ENCODE measurements around the gene SASH1.

SASH1 gene

GRCh38 chr6:148448369-148449012 is 105.9 kb downstream of the SASH1 start:
- no peaks in the 10 kb centered on the region for H3K9me3 Mint-ChIP-seq
- H3K27ac Mint-ChIP-seq: peak overlapping the region; percentile 61
- H3K36me3 Mint-ChIP-seq (ENCODE audit: low read depth): peaks cover 3% of the 10 kb centered on the region
- H3K4me1 Mint-ChIP-seq (ENCODE audit: low read depth): peaks cover 20% of the 10 kb centered on the region
- intact Hi-C loops (cut with micrococcal nuclease): no loop called here
- peak overlapping the region; percentile 0 for H3K4me3 Mint-ChIP-seq
- peaks cover 4% of the 10 kb centered on the region for H3K27me3 Mint-ChIP-seq

DNA sequence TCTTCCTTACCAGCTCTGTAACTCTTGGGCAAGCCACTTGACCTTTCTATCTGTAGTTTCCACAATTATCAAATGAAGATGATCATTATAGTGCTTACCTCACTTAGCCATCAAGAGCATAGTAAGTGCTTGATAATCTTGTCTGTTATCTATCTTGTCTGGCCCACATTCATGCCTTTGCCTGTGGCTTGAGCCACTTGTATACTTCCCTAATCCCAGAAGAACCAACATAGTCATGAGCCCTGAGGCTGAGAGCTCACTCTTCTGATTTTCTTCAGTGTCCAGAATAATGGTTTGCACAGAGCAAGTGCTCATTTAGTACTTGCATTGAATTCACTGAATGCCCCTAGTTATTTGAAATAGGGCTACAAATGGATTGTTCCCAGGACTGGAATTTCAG is 108.2 kb downstream of the SASH1 start:
- H3K9me3 Mint-ChIP-seq: no peaks in the 10 kb centered on the region
- H3K4me3 Mint-ChIP-seq: no peak overlapping the region
- peaks cover 20% of the 10 kb centered on the region for H3K4me1 Mint-ChIP-seq (ENCODE audit: low read depth)
- peaks cover 11% of the 10 kb centered on the region for H3K36me3 Mint-ChIP-seq (ENCODE audit: low read depth)
- H3K27ac Mint-ChIP-seq: no peak overlapping the region
- H3K27me3 Mint-ChIP-seq: peaks cover 4% of the 10 kb centered on the region
- intact Hi-C loops (cut with micrococcal nuclease): no loop called here

DNA sequence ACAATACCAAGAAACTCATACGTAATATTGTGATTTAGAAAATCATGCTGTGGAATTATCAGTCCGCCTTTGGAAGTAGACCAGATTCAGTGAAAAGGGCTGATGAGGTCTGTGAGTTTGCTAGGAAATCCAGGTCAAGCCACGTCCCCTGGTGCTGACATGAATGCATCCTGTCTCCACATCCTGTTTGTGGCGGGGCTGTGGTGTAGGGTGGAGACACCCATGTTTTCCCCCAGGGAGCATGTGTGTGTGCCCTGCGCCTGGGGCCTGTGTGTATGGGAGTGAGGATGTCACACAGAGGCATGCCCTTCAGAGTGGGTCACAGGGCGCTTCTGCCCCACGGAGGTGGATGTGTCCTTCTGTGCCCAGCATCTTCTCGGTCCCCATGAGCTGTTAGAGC is 109.1 kb downstream of the SASH1 start:
- Mint-ChIP-seq H3K9me3 (no peaks in the 10 kb centered on the region), H3K27ac (no peak overlapping the region), H3K4me3 (no peak overlapping the region), H3K4me1 (ENCODE audit: low read depth) (peaks cover 20% of the 10 kb centered on the region), H3K27me3 (peaks cover 4% of the 10 kb centered on the region), H3K36me3 (ENCODE audit: low read depth) (peaks cover 11% of the 10 kb centered on the region)
- intact Hi-C loops (cut with micrococcal nuclease): no loop called here

GRCh38 chr6:148452876-148453275 is 110.2 kb downstream of the SASH1 start:
- H3K4me1 Mint-ChIP-seq (ENCODE audit: low read depth): peaks cover 11% of the 10 kb centered on the region
- intact Hi-C loops (cut with micrococcal nuclease): no loop called here
- H3K27ac Mint-ChIP-seq: no peak overlapping the region
- no peaks in the 10 kb centered on the region for H3K27me3 Mint-ChIP-seq
- no peak overlapping the region for H3K4me3 Mint-ChIP-seq
- peaks cover 11% of the 10 kb centered on the region for H3K36me3 Mint-ChIP-seq (ENCODE audit: low read depth)
- H3K9me3 Mint-ChIP-seq: no peaks in the 10 kb centered on the region

DNA sequence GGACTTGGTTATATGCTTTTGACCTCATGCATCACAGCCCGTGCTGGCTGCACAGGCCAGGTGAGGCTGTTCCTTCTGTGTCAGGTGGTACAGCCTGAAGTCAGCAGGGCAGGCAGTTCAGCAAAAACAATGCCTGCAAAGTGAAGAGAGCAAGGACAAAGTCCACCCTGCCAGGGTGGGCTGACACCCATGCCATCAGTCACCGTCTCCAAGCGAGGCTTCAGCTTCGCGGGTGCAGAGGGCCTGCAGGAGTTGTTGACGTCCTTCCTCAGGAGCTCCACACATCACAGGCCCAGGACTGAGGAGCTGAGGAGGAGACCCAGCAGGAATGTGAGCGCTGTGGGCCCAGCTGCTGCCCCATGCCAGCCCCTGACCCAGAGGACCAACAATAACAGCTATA is 111.3 kb downstream of the SASH1 start:
- Mint-ChIP-seq H3K4me1 (ENCODE audit: low read depth) (peaks cover under 1% of the 10 kb centered on the region), H3K4me3 (no peak overlapping the region), H3K36me3 (ENCODE audit: low read depth) (peaks cover 11% of the 10 kb centered on the region), H3K9me3 (no peaks in the 10 kb centered on the region), H3K27ac (no peak overlapping the region), H3K27me3 (no peaks in the 10 kb centered on the region)
- intact Hi-C loops (cut with micrococcal nuclease): no loop called here

GRCh38 chr6:148455225-148455624 is 112.6 kb downstream of the SASH1 start:
- Mint-ChIP-seq H3K4me3 (no peak overlapping the region), H3K27ac (no peak overlapping the region), H3K27me3 (no peaks in the 10 kb centered on the region), H3K36me3 (ENCODE audit: low read depth) (peaks cover 17% of the 10 kb centered on the region), H3K9me3 (no peaks in the 10 kb centered on the region), H3K4me1 (ENCODE audit: low read depth) (no peaks in the 10 kb centered on the region)
- intact Hi-C loops (cut with micrococcal nuclease): no loop called here

DNA sequence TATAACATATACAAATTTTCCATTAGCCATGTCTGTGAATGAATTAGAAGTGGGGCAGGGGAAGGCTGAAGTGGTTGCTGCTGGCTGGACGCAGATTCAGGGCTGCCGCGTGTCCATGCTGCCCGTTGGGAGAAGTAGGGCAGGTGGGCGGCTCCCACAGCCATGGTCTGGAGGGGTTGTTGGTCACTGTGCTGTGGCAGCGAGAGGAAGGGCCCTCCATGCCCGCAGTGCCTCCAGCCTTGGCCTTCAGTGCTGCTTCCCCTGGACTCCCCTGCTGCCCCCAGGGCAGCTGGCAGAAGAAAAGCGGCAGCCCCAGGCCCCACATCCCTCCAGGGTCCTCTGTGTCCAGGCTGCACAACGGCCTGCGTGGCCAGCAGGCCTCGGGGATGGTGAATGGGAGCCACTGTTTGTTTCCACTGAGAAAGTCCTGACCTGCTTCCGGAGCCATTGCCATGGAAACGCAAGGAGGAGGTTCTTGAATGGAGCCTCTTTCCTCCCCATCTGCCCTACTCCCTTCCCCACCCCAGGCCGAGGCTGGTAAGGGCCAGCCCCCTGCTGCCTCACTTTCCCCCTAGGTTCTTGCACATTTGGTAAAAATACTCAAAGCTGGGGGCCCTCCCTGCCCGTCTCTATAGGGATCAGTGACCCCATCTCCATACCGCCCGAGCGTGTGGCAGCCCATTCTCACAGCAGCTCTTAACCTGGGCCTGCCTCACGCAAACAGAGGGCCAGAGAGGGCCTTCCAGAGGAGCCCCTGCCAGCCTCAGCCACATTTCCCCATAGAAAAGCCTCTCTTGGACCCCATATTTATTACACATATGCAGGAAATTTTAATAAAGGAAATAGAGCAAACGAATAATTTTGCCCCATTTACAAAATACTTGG is 113.3 kb downstream of the SASH1 start:
- Mint-ChIP-seq H3K36me3 (ENCODE audit: low read depth) (peaks cover 17% of the 10 kb centered on the region), H3K9me3 (no peaks in the 10 kb centered on the region), H3K27ac (no peak overlapping the region), H3K4me3 (no peak overlapping the region), H3K4me1 (ENCODE audit: low read depth) (no peaks in the 10 kb centered on the region), H3K27me3 (no peaks in the 10 kb centered on the region)
- intact Hi-C loops (cut with micrococcal nuclease): no loop called here

GRCh38 chr6:148457137-148457842 is 114.7 kb downstream of the SASH1 start:
- H3K9me3 Mint-ChIP-seq: no peaks in the 10 kb centered on the region
- H3K27ac Mint-ChIP-seq: no peak overlapping the region
- peaks cover 17% of the 10 kb centered on the region for H3K36me3 Mint-ChIP-seq (ENCODE audit: low read depth)
- H3K4me1 Mint-ChIP-seq (ENCODE audit: low read depth): peaks cover 8% of the 10 kb centered on the region
- intact Hi-C loops (cut with micrococcal nuclease): no loop called here
- H3K4me3 Mint-ChIP-seq: no peak overlapping the region
- H3K27me3 Mint-ChIP-seq: no peaks in the 10 kb centered on the region

DNA sequence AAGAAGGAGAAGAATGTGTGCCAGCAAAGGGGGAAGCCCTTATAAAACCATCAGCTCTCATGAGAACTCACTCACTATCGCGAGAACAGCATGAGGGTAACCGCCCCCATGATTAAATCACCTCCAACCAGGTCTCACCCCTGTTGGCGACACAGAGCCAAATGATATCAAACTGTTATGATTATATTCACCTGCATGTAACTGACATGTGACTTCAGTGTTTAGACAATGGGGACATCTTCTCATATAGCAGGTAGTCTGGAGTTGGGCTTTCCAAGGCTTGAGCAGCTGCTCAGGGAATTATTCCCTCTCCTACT is 115.2 kb downstream of the SASH1 start:
- H3K4me3 Mint-ChIP-seq: no peak overlapping the region
- H3K27me3 Mint-ChIP-seq: no peaks in the 10 kb centered on the region
- H3K36me3 Mint-ChIP-seq (ENCODE audit: low read depth): peaks cover 17% of the 10 kb centered on the region
- H3K4me1 Mint-ChIP-seq (ENCODE audit: low read depth): peaks cover 14% of the 10 kb centered on the region
- no peak overlapping the region for H3K27ac Mint-ChIP-seq
- intact Hi-C loops (cut with micrococcal nuclease): no loop called here
- H3K9me3 Mint-ChIP-seq: no peaks in the 10 kb centered on the region

GRCh38 chr6:148459238-148459637 is 116.6 kb downstream of the SASH1 start:
- Mint-ChIP-seq H3K9me3 (no peaks in the 10 kb centered on the region), H3K27ac (no peak overlapping the region), H3K27me3 (peaks cover 1% of the 10 kb centered on the region), H3K4me3 (no peak overlapping the region), H3K4me1 (ENCODE audit: low read depth) (peaks cover 23% of the 10 kb centered on the region), H3K36me3 (ENCODE audit: low read depth) (peaks cover 13% of the 10 kb centered on the region)
- intact Hi-C loops (cut with micrococcal nuclease): no loop called here

DNA sequence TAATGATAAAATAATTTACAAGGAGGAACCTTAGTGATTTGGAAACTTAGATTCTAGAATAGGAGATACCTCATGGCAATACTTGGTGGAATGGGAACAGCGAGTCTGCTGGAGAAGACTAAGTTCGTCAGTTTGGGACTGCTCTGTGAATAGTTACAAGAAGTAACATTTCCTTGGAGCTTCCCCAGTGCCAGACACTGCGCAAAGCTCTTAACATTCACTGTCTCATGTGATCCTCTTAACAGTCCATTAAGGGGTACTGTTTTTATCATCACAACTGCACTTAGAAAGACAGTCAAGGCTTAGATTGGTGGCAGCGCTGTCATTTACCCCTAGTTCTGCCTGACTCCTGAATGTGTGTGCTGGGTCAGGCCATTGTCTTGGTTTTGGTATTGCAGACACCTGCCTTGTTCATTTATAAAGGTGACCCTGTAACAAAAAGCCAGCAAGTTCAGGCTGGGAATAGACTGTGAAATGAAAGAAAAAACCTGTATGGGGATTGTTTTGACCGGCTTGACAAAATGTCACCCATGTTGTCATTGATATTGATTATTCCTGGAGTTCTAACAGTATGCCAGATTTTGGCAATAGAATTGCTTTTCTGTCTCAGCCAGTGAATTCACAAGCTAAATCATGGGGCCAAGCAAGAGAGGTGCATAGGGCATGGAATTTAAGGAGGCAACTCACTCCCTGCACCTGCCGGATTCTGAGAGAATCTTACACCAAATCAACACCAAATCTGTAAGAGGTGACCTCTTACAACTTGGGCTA is 118.4 kb downstream of the SASH1 start:
- peaks cover 1% of the 10 kb centered on the region for H3K27me3 Mint-ChIP-seq
- peaks cover 37% of the 10 kb centered on the region for H3K4me1 Mint-ChIP-seq (ENCODE audit: low read depth)
- no peak overlapping the region for H3K27ac Mint-ChIP-seq
- no peak overlapping the region for H3K4me3 Mint-ChIP-seq
- no peaks in the 10 kb centered on the region for H3K9me3 Mint-ChIP-seq
- intact Hi-C loops (cut with micrococcal nuclease): loop anchor here (10.0 kb wide), 1 partner anchor 316 kb away; no protein-coding TSS in a partner anchor
- H3K36me3 Mint-ChIP-seq (ENCODE audit: low read depth): peaks cover 12% of the 10 kb centered on the region

GRCh38 chr6:148461986-148462577 is 119.4 kb downstream of the SASH1 start:
- Mint-ChIP-seq H3K27ac (peak overlapping the region; percentile 51), H3K4me1 (ENCODE audit: low read depth) (peaks cover 40% of the 10 kb centered on the region), H3K27me3 (peaks cover 6% of the 10 kb centered on the region), H3K4me3 (peak overlapping the region; percentile 50), H3K36me3 (ENCODE audit: low read depth) (peaks cover 12% of the 10 kb centered on the region), H3K9me3 (no peaks in the 10 kb centered on the region)
- intact Hi-C loops (cut with micrococcal nuclease): loop anchor here (10.0 kb wide), 1 partner anchor 317 kb away; no protein-coding TSS in a partner anchor

- peaks cover 12% of the 10 kb centered on the region for H3K36me3 Mint-ChIP-seq (ENCODE audit: low read depth)
- peak overlapping the region; percentile 67 for H3K27ac Mint-ChIP-seq
- intact Hi-C loops (cut with micrococcal nuclease): loop anchor here (1.0 to 10.0 kb wide), 3 partner anchors 121 to 319 kb away; partner anchors contain the start of gene SASH1
- peaks cover 40% of the 10 kb centered on the region for H3K4me1 Mint-ChIP-seq (ENCODE audit: low read depth)
- peaks cover 8% of the 10 kb centered on the region for H3K27me3 Mint-ChIP-seq
- no peak overlapping the region for H3K4me3 Mint-ChIP-seq
- H3K9me3 Mint-ChIP-seq: no peaks in the 10 kb centered on the region
Observed at GRCh38 chr6:148463671-148464070, 121.0 kb downstream of the SASH1 start.

All from dendritic cell treated with granulocyte-macrophage colony-stimulating factor and Interleukin-4, amounts not matched to agents 40 ng/mL and 50 ng/mL, for 4 days (primary cell).